NCI-H1048 (cell line): Measurements from ENCODE around the gene RNF39.

Experiments used
- DNase-seq: peaks from one replicate; lab custom pipeline; 2025; lab: John Stamatoyannopoulos, UW

RNF39 gene

DNA sequence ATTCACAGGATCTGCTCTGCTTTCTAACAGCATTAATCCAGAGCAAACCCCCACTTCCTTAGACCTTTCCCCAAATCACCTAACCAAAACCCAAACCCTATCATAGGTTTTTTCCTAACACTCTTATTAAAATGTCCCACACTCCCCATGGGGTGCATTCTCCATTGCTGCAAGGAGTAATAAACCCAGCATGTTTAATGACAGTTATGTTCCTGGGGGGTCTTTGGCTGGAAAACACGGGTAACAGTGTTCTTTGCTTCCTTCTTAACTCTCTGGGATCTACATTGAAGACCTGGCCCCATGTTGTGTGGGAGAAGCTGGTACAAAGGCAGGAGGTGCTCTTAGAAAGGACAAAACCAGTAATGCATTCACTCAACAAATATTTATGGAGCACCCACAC lies 21.3 kb upstream of the RNF39 start:
- DNase-seq = no peak

GRCh38 chr6:30093951-30094661 lies 18.5 kb upstream of the RNF39 start:
- DNase-seq = no peak

DNA sequence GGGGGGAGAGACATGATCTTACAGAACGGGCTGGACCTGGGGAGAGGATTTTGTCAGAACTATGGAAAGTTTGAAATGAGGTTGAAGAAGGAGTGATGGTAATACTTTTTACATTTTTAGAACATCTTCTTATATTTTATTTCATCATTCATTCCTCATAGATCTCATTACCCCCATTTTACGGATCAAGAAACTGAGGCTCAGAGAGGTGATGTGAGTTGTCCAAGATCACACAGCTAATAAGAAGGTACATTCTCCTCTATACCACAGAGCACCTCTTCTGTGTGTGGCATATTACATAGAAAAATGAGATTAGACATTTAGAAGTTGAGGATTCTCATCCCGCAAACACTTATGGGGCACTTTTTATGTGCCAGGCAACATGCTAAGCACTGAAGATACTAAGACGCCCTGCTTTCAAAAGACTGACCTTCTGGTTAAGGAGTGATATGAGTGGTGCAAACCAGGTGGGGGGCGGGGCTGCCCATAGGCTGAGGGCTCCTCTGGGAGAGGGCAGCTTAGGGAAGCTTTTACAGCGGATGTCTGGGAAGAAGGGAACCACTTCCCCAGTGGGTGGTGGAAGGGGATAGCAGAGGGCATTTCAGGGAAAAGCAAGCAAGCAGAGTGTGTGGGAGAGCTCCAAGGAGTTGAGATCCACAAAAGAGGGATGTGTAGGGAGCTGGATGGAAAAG lies 17.4 kb upstream of the RNF39 start:
- no peak for DNase-seq

DNA sequence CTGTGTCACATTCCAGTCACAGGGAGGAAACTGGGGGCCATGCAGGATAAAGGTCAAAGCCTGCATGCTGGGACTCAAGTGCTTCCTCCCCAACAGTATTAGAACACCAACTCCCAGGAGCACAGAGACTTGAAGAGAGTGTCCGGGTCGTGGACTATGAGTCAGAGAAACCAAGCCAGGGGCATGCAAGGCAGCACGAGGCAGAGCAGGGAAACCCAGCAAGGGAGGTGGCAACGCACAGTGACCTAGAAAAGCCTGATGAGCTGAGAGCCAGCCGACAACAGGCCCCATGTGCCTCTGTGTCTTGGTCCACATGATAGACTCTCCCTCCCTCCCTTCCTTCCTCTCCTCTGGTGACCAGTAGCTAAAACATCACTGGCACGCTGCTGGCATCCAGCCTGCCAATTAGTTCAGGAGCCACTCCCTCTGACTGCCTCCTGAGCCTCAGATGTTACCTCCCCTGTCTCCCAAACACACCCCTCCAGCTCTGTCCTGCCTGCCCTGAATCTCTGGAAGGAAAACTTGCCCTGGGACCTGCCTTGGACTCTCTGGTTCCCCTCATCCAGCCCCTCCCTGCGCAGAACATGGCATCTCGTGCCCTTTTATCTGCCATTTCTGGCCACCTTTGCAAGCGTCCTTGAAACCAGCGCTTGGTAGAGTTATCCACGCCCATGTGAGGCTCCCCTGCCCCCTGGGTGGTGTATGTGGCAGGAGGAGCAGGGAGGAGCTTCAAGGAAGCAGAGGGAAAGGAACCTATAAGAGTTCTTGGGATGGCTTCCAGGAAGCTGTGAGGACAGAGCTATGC lies 16.2 kb upstream of the RNF39 start:
- DNase-seq = no peak

DNA sequence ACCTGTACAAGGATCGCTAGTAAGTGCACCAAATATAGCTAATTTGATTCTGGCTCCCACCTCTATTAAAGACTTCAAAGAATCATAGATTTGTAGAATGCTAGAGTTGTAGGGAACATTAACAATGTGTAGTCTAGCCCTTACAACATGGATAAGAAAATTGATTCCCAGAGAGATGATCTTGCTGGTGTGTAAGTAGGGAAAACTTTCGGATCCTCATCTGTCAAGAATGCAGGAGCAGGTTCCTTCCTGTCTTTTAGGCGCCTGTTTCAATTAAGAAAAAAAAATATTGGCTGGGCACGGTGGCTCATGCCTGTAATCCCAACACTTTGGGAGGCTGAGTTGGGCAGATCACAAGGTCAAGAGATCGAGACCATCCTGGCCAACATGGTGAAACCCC lies 12.3 kb upstream of the RNF39 start:
- DNase-seq = no peak

- DNase-seq = no peak
Measured at GRCh38 chr6:30077218-30077617, 1.6 kb upstream of the RNF39 start.

DNA sequence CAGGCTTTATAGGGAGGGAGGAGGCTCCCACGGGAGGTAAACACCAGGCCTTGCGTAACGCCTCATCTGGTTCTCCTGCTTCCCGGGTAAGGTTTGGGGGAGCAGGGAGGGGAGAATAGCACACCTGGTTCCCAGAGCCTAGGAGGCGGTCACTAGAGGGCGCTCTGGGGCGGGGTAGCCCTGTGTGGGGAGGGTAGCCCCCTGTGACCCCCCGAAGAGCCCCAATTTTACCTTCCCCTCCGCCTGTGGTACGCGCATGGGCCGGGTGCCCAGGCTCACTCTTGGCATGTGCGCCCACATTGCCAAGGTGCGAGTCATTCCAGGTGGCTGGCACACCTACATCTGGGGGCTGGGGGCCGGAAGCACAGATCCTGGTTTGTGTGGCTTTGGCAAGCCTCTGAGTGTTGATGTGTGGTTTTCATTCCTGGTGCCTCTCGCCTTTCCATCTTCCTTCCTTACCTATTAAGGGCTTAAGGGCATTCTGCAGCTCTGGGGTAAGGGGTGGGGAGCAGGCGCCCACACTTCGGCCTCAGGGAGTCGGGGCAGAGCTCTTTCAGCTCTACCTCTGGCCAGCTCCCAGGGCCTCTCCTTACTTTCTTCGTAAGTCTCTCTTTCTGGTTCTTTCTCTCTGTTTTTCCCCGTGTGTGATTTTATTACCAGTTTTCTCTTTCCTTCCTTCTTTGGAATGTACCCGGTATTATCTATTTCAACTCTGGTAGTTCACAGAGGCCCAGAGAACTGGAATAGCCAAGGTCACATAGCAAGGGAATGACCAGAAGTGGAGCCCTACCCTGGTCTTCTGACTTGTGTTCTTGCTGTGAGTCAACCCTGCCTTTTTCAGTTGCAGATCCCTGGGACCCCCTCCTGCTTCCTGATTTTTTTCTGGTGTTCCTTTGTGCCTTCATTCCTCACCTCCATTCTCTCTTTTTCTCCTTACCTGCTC lies 492 bp upstream of the RNF39 start:
- no peak for DNase-seq

GRCh38 chr6:30074331-30075093 lies 1.1 kb downstream of the RNF39 start:
- no peak for DNase-seq

GRCh38 chr6:30073489-30074235 lies 1.9 kb downstream of the RNF39 start:
- DNase-seq = no peak

DNA sequence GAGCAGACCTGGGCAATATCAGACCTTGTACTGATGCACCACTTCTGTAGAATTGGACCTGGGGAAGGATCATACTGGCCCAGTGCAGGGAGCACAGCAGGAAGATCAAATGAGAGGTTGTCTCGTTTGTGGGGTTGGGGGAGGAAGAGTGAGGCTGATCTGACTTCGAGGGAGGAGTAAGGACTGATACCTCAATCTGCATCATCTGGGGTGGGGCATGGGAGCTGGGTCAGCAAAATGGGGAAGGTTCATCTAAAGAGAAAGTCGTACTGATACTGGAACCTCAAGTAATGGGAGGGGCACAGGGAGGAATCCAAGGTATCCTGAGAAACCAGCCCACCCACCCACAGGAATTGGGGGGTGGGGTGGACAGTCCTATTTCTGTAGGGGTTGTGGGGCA lies 3.7 kb downstream of the RNF39 start:
- DNase-seq = no peak

- DNase-seq = no peak
Measured at GRCh38 chr6:30071081-30071818, 4.3 kb downstream of the RNF39 start.

GRCh38 chr6:30067460-30068139 lies 8.0 kb downstream of the RNF39 start:
- no peak for DNase-seq

DNA sequence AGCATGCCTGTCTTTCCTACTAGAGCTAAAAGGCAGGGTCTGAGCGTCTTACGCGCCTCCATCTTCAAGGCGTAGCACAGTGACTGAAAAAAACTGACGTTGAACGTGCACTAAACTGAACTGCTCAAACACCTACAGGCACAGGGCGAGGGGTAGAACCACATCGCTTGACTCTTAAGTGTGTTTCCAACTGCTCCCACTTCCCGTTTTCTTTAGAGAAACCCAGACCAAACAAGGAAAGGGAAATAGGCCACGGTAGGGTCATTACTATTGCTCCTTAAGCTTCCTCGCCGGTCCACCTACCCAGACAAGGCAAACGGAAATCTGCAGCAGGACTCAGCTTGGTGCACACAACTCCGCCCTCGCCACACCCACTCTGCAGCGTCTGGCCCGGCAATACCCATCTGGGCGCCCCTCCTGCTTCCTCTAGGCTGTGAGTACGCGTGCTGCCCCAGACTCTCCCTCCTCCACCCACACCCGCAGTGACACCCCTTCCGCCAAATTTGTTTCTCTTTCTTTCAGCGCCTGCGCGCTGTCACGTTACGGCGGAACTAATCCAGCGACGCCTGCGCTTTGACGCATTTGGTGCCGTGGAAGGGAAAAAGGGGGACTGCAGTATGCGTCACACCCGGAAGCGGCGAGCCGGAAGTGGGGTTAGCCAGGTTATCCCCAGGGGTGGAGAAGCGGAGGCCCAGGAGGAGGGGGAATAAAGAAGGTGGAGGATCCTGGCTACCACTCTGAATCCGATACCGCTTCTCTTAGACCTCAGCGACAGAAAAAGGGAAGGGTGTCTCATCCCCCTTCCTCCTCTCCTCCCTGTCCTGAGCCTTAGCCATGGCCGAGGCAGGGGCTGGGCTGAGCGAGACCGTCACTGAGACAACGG lies 8.8 kb downstream of the RNF39 start, which contains the start of gene PPP1R11:
PPP1R11 (plus strand) TSS at position 622 of the 883 bp plus-strand sequence; CDS start at position 835, 213 bp downstream.
- peak; percentile 97 for DNase-seq

DNA sequence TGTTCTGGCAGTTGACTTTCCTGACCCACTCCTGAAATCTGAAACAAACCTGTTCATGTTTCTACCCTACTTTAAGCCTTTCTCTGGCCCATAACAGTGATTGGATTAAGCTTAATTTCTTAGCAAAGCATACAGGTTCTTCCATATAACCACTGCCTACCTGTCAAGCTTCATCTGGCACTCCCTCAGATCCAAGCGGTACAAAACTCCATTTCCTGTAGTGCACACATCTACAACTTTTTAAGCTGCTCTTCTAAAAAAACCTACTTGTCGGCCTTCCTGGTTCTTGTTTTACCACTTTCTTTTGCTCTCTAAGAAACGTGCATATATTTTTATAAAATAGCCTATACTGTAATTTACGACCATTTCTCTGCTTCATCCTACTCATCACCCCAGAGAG lies 9.5 kb downstream of the RNF39 start:
- no peak for DNase-seq

DNA sequence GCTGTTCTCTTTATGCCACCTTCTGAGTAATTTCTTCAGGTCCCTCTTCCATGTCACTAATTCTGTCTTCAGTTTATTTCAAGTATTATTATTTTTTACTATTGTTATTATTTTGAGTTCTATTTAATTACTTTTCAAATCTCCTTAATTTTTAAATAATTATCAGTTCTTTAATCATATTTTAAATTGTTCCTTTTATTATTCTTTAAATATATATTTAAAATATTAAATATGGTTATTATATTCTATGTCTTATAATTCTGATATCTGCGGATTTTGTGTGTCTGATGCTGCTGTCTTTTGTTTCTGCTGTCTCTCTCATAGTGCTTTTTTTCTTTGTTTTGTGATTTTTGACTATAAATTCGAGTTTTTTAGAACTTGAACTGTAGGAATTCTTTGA lies 12.3 kb downstream of the RNF39 start:
- DNase-seq = no peak

GRCh38 chr6:30062471-30063178 lies 12.9 kb downstream of the RNF39 start:
- no peak for DNase-seq

DNA sequence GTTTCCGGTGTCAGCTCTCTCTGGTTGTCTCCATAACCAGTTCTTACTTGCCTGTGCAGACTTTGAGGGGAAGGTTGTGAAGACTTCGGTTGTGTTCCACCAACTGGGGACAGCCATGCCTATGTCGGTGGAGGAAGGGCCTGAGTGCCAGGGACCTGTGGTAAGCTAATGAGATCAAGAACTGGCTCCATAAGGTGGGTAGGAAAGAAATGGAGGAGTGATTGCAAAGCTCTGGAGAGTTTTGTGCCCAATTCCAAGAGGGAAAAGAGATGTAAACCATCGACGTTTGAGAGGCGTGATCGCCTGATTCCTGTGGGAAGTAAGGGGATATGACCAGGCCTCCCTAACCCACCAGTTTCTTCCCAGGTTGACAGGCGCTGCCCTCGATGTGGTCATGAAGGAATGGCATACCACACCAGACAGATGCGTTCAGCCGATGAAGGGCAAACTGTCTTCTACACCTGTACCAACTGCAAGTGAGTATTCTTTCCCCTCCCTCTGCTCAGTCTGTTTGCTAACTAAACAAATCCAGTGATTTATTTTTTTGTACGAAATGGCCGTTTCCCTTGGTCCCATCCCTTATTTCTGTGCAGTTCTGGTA lies 13.6 kb downstream of the RNF39 start:
- no peak for DNase-seq
